HG02763 (cell line): Measurements from ENCODE around the gene RAPGEF4.
"Not testable (repeated sequence)": the region's sequence is repeated elsewhere in the genome, so short reads cannot be mapped to it uniquely, and the experiment has no call there.

Experiments
- ATAC-seq: cut with Tn5 transposase; IDR thresholded peaks from one replicate; pipeline ENCODE4 v1.9.1; 2021; ENCODE audit warnings: mild to moderate bottlenecking, moderate library complexity; ENCODE audit not compliant: unreplicated experiment

RAPGEF4 gene

DNA sequence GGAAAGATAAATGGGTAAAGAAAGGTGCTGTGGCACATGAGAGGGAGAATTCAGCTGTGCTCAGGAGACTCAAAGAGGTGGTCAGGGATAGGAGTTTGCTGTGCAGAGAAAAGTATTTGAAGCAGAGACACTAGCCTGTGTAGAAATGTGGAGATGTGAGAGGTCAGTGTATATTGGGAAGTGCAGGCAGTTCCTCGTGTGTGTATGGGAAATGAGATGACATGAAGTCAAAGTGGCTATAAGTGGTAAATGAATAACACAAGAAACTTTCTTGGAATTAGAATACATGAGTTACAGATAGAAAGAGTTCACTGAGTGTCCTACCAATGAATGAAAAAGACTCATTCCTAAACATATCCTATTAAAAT is 351.6 kb downstream of the RAPGEF4 start:
- ATAC-seq: no peak

GRCh38 chr2:173087793-173088496 is 352.3 kb downstream of the RAPGEF4 start:
- ATAC-seq: no peak

DNA sequence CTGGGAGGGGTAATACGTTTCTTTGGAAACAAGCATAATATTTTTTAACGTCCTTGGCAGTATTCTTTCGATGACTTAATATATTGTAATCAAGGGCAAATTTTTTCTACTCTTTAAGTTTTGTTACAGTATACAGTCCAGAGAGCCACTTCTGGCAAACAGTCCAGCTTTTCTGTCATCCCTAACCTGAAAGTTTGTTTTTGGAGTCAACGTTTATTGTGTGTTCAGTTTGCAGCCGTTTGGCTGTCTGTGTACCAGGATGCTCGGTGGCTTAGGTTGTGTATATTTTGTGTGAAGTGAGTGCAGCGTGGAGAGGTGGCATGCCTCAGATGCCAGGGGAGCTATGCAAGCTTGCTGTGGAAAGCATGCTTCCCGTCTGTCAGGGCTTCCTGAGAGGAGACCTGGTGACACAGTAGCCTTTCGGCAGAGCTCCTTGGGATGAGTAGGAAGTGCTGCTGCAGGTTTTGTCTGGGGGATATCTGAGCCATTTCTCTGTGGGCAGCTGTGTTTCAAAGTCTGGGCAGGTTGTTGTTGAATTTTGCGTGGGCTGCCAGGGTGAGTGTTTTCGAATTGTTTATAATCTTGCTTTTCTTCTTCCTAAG is 354.7 kb downstream of the RAPGEF4 start:
- no peak for ATAC-seq

- ATAC-seq: no peak
Observed at GRCh38 chr2:173090973-173091660, 355.5 kb downstream of the RAPGEF4 start.

GRCh38 chr2:173091910-173092309 is 356.3 kb downstream of the RAPGEF4 start:
- ATAC-seq: no peak

DNA sequence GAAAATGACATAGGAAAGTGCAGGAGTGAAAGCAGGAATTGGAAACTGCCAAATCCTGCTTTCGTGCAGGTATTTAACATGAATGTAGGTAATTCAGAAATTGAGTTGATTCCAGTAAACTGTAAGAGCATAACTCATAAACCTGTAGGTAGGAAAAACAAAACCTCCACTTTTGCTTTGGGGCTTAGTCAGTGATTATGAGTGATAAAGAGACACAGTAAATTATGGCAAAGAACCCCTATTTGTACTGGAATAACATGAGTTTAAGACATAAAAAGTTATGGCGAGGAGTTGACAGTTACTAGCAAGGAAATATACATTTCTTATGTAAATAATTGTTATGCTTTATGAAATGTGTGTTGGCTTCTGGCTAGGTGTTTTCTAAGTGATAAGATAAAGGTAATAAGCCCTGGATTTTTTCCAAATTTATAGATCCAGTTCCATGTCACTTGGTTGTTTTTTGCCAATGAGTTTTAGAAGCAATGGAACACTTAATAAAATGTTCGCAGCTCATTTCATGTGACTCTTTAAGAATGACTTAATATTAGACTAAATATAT is 357.3 kb downstream of the RAPGEF4 start:
- ATAC-seq: no peak

DNA sequence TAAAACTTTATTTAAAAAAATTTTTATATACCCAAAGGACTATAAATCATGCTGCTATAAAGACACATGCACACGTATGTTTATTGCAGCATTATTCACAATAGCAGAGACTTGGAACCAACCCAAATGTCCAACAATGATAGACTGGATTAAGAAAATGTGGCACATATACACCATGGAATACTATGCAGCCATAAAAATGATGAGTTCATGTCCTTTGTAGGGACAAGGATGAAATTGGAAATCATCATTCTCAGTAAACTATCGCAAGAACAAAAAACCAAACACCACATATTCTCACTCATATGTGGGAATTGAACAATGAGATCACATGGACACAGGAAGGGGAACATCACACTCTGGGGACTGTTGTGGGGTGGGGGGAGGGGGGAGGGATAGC is 358.0 kb downstream of the RAPGEF4 start:
- not testable (repeated sequence) for ATAC-seq

- ATAC-seq: no peak
Observed at GRCh38 chr2:173094731-173095130, 359.1 kb downstream of the RAPGEF4 start.

DNA sequence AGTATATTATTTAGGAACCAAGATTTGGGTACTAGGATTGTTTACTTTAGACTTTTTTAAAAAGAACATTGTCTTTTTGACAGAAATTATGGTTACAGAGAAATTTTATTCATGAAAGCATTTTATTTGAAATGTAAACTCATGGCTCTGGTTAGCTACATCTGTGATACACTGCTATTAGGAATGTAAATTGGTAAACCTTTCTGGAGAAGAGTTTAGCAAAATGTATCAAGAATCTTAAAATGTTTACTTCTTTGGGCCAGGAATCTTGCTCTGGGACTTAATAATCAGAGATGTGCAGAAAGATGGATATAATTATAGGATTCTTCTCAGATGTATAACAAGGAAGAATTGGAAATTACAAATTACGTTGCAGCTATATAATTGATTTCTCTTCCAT is 359.7 kb downstream of the RAPGEF4 start:
- ATAC-seq: no peak

DNA sequence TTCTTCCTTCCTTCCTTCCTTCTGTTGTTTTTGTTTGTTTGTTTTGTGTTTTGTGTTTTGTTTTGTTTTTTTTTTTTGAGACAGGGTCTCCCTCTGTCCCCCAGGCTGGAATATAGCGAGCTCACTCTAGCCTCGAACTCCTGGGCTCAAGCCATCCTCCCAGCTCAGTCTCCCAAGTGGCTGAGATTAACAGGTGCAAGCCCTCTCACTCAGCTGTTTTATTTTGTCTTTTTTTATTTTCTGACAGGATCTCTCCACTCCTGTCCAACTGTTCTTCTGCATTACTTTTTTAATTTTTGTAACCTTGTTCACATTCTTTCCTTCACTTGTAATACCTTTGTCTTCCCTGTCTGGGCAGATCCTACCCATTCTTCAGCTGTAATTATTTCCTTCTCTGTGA is 363.6 kb downstream of the RAPGEF4 start:
- no peak for ATAC-seq

- ATAC-seq: no peak
Observed at GRCh38 chr2:173099804-173100203, 364.2 kb downstream of the RAPGEF4 start.

- no peak for ATAC-seq
Observed at GRCh38 chr2:173101687-173102086, 366.0 kb downstream of the RAPGEF4 start.
